SW 1271 (cell line): ENCODE results near the gene PRR33.
"Not testable (repeated sequence)": the region's sequence is repeated elsewhere in the genome, so short reads cannot be mapped to it uniquely, and the experiment has no call there.

Experiments used
- DNase-seq, 2 experiments: peaks; one replicate each; lab custom pipeline; 2025; lab: John Stamatoyannopoulos, UW

Gene PRR33

DNA sequence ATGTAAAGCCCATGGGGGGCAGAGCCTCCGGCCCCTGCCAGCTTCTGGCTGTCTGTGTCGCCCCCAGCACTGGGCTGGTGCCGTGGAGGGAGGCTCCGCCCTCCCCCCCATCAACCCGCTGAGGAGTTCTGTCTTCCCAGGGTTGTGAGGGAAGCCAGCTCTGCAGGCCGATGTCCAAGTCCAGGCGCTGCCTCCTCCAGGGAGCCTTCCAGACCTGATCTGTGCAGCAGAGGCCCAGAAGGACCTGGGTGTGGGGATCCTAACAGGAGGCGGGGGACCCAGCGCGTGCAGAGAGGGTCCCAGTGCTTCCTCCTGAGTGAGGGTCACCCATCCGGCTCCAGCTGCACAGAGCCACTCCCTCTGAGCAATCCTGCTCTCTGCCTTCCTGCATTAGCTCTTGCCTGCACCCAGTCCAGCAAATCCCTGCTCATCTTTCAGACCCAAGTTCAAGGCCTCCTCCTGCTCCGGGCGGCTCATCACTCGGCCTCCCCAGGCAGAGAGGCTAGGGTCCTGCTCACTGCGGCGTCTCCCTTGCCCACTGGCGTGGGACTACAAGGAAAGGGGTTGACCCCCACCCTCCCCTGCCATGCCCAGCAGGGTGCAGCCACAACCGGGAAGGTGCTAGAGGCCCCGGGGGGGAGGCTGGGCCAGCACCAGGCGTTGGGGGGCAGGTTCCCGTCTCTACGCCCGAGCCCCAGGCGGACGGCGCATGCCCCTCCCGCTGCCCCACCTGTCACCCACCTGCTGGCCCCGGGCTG is 16.4 kb downstream of the PRR33 start:
- DNase-seq: no peak

DNA sequence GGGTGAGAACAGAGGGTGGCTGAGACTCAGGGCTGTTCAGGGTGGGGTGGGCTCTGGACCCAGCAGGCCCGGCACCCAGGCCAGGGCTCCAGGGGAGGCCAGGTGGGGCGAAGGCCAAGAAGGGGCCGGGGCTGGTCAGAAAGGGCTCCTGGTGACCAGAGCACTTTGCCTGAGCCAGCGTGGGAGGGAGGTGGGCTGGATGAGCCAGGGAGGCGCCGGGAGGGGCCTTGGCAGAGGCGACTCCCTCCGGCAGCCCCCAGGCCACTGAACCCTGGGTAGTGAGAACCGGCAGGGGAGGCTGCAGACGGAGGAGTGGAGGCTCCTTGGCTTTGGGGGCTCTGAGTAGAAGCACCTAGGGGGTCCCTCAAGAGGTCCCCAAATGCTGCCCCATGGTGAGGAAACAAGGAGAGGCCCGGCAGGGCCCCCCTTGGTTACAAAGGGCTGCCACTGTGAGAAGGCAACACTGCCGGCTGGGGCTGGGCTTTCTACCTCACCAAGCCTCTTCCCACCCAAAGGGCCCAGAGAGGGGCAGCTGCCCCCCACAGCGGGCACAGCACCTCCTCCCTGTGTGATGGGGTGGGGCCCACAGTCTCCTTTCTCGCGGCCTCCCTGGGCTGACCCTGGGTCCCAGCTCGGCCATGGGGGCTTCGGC is 17.1 kb downstream of the PRR33 start:
- DNase-seq: not testable (repeated sequence)

DNA sequence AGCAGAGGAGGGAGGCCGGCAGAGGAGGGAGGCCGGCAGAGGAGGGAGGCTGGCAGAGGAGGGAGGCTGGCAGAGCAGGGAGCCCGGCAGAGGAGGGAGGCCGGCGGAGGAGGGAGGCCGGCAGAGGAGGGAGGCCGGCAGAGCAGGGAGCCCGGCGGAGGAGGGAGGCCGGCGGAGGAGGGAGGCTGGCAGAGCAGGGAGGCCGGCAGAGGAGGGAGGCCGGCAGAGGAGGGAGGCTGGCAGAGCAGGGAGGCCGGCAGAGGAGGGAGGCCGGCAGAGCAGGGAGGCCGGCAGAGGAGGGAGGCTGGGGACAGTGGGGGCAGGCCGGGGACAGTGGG is 17.9 kb downstream of the PRR33 start:
- not testable (repeated sequence) for DNase-seq

DNA sequence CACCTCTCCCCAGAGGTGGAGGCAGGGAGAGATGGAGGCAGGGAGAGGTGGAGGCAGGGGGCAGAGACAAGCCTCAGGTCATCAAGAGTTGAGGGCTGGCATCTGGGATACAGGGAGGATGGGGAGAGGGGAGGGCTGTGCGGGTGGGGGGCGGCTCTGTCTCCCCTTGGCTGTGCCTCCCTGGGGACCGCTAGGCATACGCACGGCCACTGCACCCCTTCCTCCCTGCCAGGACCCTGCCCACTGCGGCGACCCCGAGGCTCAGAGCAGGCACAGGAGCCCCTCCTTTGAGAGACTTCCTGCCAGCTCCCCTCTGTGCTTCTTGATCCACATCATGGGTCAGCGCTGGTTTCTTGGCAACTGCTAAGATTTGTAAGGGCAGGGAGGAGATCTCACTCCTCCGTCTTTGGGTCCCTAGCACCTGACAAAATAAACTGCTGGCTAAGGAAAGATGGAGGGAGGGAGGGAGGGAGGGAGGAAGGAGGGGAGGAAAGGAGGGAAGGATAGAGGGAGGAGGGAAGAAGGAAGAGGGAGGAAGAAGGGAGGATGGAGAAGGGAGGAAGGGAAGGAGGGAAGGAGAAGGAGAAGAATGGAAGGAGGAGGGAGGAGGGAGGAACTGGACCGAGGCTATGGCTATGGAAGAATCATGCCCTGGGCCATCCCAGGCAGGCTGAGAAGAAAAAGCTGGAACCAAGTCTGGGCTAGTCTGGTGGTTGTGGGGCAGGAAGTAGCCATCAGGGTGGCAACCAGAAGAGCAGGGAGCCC is 18.5 kb downstream of the PRR33 start:
- DNase-seq: peak in 1 of 2 experiments; percentile 7

DNA sequence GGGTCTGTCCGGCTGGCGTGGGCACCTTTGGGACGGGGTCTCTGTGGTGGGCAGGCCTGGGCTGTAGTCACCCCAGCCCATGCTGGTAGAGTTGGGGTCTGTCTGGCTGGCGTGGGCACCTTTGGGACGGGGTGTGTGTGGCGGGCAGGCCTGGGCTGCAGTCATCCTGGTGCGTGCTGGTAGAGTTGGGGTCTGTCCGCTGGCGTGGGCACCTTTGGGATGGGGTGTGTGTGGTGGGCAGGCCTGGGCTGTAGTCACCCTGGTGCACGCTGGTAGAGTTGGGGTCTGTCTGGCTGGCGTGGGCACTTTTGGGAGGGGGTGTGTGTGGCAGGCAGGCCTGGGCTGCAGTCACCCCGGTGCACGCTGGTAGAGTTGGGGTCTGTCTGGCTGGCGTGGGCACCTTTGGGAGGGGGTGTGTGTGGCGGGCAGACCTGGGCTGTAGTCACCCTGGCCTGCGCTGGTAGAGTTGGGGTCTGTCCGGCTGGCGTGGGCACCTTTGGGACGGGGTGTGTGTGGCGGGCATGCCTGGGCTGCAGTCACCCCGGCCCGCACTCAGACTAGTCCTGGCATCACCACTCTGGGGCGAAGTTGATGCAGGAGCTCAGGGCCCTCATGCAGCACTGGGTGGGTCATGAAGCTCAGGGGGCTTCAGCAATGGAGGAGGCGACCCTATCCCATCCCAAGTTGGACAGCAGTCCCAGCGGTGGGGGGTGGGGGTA is 19.3 kb downstream of the PRR33 start:
- DNase-seq: no peak

DNA sequence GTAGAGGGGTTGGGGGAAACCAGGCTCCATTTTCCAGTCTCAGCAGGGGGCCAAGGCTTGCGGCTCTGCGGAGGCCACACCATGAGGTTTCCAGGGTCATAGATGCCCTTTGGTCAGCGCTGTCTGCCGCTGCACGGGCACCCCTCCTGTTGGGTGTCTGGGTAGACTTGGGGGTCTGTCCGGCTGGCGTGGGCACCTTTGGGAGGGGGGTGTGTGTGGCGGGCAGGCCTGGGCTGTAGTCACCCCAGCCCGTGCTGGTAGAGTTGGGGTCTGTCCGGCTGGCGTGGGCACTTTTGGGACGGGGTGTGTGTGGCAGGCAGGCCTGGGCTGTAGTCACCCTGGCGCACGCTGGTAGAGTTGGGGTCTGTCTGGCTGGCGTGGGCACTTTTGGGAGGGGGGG is 20.2 kb downstream of the PRR33 start:
- no peak for DNase-seq

DNA sequence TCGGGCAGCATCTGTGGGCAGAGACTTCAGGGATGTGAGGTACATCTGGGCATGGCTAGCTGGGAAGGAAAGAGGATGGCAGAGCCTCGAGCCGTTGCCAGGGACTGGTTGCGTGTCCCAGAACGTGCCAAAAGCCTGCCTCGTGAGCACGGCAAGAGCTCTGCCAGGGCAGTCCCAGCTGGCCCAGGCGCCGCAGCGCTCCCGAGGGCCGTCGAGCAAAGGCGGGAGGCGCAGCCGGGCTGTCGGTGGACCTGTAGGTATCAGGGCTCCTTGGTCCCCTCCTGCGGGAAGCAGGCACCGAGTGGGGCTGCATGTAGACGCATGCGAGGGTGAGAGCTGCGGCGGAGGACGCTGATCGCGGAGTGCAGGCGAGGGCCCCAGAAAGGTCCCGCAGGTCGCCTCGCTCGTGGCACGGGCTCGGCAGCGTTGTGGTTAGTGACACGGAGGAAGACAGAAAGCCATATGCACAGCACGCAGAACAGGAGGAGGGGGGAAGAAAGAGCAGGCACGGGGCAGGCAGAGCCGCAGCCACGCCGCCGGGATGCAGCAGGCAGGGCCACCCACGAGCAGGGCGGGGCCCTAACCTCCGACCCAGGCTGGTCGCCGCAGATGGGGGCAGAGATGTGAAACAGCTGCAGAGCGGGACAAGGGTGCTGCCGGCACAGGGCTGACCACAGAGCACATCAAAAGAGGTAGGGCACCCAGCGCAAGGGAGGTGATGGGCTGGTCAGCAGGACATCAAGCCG is 20.8 kb downstream of the PRR33 start:
- no peak for DNase-seq

DNA sequence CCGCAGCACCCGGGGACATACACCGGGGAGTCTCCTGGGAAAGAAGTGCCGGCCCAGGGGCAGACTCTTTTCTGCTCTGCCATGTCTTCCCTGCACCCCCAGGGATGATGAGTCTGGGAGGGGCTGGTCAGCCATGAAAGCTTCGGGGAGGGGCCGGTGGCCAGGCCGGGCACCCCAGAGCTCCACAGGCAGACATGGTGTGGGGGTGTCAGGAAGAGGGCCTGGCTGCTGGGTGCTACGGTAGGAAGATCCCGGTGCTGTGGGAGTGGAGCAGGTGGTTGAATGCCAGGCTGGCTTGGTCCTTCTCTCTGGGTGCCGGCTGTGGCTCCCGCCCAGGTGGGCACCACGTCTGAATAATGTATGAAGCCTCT is 21.4 kb downstream of the PRR33 start:
- no peak for DNase-seq

DNA sequence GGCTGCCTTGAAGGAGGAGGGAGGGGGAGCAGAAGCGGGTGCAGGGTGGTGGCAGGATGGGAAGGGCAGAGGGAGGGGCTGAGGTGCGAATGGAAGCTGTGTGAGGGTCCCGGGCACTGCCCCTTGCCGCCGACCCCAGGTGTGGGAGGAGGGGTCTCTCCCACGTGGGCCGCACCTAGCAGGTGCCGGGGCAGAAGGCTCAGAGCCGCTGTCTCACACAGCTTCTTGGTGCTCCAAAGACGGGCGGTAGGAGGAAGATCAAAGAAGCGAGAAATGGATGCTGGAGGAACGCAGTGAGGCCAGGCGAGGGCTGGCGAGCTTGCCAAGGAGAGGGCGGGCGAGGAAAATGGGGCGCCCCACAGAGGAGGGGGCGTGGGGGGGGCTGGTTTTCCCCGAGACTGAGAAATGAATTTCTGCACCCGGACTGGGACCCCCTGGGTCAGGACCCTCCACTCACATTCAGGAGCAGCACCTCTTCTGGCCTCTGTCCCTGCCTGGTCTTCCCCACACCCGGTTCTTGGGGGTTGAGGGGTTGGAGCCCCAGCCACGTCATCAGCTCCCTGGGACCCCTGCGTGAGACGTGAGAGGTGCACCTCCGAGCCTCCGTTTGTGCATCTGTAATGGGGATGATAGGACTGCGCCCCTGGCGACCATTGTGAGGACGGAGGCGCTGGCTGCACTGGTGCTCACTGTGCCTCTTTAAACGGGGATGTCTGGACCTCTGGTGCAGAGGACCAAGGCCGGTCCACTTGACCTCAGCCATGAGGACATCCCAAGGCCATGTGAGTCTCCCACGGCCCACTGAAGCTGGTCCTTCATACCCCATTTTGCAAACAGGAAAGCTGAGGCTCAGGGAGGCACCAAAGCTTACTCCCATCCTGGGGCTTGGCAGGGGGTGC is 22.0 kb downstream of the PRR33 start:
- DNase-seq: no peak

DNA sequence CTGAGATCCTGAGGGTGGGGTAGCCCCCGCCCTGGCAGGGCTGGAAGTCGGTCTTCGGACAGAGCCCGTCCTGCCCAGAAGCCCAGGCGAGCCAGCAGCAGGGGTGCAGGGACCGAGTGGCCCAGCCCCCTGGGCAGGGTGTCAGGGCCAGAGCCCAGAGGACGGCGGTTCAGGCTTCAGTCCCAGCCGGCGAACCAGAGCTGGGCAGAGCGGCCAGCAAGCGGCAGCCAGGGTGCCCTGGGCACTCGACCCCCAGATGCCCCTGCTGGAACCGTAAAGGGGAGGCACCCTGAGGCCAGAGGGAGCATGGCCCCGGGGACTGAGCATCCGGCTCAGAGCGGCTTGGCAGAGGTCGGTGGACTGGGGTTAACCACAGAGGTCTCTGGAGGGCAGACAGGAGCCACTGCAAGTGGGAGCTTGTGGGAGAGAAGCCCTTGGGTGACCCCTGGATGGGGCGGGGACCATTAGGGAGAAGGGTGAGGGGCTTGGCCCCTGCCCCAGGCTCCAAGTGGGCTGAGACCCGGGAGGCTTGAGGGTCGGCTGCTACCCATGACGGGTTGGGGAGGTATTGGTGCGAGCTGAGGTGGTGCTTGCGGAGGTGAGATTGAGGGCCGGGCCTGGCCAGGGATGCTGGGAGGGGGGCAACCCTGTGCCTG is 22.9 kb downstream of the PRR33 start:
- DNase-seq: no peak

DNA sequence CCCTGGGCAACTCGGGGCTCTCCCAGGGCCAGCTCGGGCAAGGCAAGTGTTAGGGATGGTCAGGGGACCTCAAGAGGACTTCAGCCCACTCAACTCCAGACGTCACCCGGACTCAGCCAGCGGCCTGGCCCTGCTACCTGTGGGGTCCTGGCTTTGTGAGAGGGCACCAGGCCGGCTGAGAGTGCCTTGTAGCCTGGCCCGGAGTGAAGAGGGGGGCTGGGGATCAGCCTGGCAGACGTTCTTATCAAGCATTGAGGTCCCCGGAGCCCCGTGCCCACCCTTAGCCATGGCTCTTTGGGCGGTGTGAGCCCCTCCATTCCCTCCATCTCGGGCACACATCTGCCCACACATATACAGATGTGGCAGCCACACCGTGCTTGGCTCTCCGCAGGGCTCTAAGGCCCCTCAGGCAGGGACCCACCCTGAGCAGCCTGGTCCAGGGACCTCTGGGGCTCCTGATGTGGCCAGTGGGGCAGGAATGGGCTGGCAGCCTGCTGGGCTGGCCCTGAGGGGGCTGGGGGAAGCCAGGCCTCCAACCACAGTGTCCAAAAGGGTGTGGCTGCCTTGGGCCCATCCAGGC is 23.5 kb downstream of the PRR33 start:
- no peak for DNase-seq

DNA sequence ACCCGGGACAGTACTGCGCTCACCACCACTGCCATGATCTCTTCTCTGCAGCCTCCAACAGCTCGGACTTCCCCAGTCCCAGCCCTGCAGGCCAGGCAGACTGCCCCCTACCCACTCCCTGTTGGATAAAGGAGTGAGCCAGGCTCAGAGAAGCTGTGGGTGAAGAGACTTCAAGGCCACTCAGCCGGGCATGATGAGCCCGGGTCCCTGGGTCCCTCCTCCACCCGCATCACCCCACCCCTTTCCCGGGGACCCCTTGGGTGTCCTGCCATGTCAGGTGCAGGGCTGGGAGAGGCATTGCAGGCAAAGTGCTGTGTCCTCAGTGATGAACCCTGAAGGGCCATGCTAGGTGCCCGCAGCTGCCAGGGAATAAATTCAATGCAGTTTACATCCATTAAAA is 24.3 kb downstream of the PRR33 start:
- DNase-seq: no peak

DNA sequence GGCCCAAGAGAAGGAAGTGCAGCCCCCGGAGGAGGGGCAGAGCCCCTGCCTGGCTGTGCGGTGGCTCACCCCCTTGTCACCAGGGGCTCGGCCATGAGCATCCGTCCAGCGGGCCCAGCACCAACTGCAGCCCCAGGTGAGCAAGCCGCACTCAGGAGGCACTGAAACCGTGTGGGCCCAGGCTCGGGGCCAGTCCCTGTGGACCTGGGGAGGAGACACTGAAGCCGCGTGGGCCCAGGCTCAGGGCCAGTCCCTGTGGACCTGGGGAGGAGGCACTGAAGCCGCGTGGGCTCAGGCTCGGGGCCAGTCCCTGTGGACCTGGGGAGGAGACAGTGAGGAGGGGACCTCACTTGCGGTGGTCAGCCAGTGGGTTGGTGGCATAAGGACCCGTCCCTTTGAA is 24.9 kb downstream of the PRR33 start:
- DNase-seq: no peak

DNA sequence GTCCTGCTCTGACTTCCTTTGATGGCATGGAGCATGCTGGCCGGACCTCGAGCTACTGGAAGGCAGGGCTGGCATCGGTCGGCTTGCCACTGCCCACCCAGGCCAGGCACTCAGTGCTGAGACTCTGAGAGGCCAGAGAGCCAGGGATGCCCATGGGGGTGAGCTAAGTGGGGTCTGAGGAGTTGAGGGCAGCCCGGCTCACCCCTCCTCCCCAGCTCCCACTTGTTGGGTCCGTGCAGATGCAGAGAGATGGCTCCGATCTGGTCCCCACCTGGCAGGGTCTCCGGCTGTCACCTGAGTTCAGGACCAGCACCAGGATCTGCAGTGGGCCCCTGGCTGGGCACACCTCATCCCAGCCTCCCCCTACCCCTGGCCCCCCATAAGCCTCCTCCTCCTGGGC is 25.5 kb downstream of the PRR33 start:
- no peak for DNase-seq

DNA sequence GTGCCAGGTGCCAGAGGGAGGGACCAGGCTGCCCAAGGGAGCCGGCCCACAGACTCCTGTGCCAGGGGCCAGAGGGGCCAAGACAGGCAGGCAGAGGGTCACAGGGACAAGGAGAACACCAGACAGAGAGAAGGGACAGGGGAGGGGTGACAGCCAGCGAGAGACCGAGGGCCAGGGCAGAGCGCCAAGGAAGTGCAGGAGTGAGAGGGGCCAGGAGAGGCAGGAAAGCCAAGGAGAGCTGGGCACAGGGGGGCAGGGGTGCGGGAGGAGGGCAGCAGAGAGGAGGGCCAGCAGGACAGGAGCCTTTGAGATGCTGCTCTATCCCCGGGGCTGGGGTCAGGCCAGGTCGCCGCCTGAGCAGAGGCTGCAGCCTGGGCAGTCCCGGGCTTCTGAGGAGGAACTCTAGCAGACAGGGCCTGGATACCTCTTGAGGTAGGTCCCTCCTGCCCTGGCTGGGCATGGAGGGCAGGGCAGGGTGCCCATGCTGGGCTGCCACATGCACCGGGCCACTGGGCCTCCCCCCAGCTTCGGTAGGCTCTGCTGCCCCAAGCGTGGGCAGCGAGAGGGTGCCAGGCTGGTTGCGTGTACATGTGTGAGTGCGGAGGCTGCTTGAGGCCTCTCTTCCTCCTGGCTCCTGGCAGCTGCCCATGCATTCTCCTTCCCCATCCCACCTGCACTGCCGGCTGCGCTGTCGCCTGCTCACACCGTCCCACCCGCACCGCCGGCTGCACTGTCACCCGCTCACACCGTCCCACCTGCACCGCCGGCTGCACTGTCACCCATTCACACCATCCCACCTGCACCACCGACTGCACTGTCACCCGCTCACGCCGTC is 26.6 kb downstream of the PRR33 start:
- no peak for DNase-seq

DNA sequence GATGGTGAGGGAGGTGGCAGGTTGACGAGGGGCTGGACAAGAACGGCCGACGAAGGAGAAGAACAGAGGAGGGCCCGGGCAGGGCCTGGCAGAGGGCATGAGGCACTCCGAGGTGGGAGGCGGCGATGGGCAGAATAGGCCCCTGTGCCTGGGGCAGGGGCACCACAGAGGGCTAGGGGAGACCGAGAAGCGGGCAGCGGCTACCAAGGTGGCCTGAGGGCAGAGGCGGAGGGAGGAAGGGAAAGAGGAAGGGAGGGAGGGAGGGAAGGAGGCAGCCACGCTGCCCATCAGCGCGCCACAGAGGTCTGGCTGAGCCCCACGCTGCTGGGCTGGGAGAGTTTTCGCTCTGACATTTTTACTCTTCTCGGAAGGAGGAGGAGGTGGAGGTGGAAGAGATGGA is 27.5 kb downstream of the PRR33 start:
- DNase-seq: no peak

DNA sequence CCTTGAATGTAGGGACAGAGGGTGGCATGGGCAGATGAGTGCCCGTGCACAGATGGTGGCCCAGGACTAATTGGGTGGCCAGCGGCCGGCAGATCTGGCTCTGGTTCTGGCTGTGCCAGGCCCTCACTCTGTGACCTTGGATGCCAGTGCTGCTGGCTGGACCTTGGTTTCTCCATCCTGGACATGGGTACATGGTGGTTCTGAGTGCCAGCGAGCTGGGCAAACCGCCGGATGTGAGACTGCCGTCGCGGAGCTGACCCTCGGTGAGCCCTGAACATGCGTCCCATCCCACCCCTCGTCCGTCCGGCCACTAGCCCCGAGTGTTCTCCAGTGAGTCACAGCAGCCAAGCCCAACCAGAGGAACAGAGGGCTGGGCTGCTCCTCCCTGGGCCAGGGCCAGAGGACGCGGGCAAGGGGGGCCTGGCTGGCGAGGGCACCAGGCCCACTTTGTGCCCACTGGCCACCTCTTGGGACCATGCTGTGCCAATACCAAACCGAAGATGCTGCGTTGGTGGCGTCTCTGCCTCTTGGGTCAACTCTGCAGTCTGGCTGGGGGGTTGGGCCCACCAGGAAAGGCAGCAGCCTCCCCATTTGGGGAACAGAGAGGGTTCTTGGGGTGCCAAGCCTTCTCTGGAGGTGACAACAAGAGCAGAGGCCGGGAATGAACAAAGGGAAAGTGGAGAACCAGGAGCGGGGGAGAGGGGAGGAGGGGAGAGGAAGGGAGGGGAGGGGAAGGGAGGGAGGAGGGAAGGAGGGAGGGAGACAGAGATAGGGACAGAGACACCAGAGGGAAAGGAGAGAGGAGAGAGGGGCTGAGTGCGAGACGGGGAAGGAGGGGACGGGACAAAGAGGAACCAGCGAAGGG is 28.1 kb downstream of the PRR33 start:
- DNase-seq: peak; percentile 19 to 20
